ENCODE measurements around the gene IFNL1.

GRCh38 chr19:39276740-39277139, 19.5 kb upstream of the IFNL1 start:
- no peak for TF ChIP-seq EZH2 (IDR thresholded peaks at IDR 0.05; ENCODE audit: borderline replicate concordance, insufficient read depth, low read length, poor library complexity, severe bottlenecking)
- no peak for TF ChIP-seq CTCF (IDR thresholded peaks at IDR 0.05; ENCODE audit: poor library complexity, severe bottlenecking)
- no peak for TF ChIP-seq MXI1 (conservative IDR thresholded peaks at IDR 0.05; ENCODE audit: poor library complexity, severe bottlenecking)
- no peak for TF ChIP-seq EP300 (conservative IDR thresholded peaks at IDR 0.05; ENCODE audit: poor library complexity, severe bottlenecking)
- no peak for TF ChIP-seq POLR2AphosphoS5 (IDR thresholded peaks at IDR 0.05)
- no peak for TF ChIP-seq RAD21 (conservative IDR thresholded peaks at IDR 0.05)
- no peak for TF ChIP-seq TAF1 (IDR thresholded peaks at IDR 0.05; ENCODE audit: low read depth)
